Measurements from ENCODE around the gene COX20.

DNA sequence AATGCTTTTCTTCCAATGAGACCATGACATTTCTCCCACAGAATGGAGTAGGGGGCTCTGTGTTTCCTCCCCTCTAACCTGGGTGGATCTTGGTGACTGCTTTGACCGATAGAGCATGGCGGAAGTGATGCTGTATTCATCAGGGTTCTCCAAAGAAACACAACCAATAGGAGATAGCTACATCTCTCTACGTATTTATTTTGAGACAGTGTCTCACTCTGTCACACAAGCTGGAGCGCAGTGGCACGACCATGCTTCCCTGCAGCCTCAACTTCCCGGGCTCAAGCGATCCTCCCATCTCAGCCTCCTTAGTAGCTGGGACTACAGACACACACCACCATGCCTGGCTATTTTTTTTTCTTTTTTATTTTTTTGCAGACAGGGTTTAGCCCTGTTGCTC, 58.4 kb downstream of the COX20 start:
- TF ChIP-seq MAZ (IDR thresholded peaks at IDR 0.05; ENCODE audit: borderline replicate concordance, low read depth, low read length) (no peak), RAD21 (IDR thresholded peaks at IDR 0.05; ENCODE audit: low read length) (no peak), SMC3 (IDR thresholded peaks at IDR 0.05; ENCODE audit: low read depth, low read length) (no peak), MAFK (IDR thresholded peaks at IDR 0.05; ENCODE audit: low read depth, low read length) (no peak), BHLHE40 (IDR thresholded peaks at IDR 0.05; ENCODE audit: low read depth, low read length) (no peak), CEBPB (IDR thresholded peaks at IDR 0.05; ENCODE audit: low read depth, low read length) (no peak), RCOR1 (IDR thresholded peaks at IDR 0.05; ENCODE audit: insufficient replicate concordance, low read length) (no peak), POLR2A (IDR thresholded peaks at IDR 0.05; ENCODE audit: low read depth, low read length) (no peak), FOS (IDR thresholded peaks at IDR 0.05; ENCODE audit: low read depth, low read length) (no peak), CHD1 (IDR thresholded peaks at IDR 0.05; ENCODE audit: low read depth, low read length) (no peak)
- TF ChIP-seq, protein P1, sequence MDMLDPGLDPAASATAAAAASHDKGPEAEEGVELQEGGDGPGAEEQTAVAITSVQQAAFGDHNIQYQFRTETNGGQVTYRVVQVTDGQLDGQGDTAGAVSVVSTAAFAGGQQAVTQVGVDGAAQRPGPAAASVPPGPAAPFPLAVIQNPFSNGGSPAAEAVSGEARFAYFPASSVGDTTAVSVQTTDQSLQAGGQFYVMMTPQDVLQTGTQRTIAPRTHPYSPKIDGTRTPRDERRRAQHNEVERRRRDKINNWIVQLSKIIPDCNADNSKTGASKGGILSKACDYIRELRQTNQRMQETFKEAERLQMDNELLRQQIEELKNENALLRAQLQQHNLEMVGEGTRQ (IDR thresholded peaks at IDR 0.05; ENCODE audit: low read depth, low read length), result no peak
- TF ChIP-seq, protein P2, sequence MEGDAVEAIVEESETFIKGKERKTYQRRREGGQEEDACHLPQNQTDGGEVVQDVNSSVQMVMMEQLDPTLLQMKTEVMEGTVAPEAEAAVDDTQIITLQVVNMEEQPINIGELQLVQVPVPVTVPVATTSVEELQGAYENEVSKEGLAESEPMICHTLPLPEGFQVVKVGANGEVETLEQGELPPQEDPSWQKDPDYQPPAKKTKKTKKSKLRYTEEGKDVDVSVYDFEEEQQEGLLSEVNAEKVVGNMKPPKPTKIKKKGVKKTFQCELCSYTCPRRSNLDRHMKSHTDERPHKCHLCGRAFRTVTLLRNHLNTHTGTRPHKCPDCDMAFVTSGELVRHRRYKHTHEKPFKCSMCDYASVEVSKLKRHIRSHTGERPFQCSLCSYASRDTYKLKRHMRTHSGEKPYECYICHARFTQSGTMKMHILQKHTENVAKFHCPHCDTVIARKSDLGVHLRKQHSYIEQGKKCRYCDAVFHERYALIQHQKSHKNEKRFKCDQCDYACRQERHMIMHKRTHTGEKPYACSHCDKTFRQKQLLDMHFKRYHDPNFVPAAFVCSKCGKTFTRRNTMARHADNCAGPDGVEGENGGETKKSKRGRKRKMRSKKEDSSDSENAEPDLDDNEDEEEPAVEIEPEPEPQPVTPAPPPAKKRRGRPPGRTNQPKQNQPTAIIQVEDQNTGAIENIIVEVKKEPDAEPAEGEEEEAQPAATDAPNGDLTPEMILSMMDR (conservative IDR thresholded peaks at IDR 0.05; ENCODE audit: low read depth, low read length), result no peak

Measured in IMR-90 (cell line).